ENCODE measurements around the gene TMEM266.

DNA sequence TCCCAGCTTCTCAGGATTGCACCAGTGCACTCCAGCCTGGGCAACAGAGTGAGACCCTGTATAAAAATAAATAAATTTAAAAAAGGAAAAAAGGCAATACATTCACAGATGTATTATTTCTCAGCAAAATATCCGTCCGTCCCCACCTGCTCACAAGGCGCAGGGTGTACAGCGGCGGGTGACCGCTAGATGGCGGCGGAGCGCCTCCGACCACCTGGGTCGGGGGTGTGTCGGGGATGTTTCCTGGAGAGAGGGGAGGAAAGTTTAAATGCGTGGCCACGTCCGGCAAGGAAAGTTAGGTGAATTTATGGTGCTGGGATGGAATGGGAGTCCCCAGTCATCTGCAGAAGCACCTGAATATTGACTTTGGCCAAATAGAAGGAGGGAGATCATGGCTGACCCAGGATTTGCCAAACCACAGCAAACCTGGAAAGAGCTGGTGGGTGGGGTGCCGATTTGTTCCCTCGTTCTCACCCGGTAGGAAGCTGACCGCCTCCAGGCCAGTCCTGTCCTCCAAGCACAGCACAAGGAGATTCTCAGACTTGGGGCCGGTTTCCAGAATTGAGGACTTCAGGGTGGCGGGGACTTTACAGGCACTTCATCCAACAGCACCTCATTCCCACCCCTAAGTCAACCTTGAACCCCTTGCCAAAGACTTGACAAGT, 88.3 kb downstream of the TMEM266 start:
- TF ChIP-seq, protein P1, sequence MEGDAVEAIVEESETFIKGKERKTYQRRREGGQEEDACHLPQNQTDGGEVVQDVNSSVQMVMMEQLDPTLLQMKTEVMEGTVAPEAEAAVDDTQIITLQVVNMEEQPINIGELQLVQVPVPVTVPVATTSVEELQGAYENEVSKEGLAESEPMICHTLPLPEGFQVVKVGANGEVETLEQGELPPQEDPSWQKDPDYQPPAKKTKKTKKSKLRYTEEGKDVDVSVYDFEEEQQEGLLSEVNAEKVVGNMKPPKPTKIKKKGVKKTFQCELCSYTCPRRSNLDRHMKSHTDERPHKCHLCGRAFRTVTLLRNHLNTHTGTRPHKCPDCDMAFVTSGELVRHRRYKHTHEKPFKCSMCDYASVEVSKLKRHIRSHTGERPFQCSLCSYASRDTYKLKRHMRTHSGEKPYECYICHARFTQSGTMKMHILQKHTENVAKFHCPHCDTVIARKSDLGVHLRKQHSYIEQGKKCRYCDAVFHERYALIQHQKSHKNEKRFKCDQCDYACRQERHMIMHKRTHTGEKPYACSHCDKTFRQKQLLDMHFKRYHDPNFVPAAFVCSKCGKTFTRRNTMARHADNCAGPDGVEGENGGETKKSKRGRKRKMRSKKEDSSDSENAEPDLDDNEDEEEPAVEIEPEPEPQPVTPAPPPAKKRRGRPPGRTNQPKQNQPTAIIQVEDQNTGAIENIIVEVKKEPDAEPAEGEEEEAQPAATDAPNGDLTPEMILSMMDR (conservative IDR thresholded peaks at IDR 0.05; ENCODE audit: low read depth, low read length), result peak; percentile 85
- peak; percentile 68 for TF ChIP-seq RAD21 (IDR thresholded peaks at IDR 0.05; ENCODE audit: low read length)
